HCT116 (cell line): ENCODE data around the gene PPP2R2D. TPM values are rescaled to one million over a fixed set of nuclear protein-coding genes. Genes with fewer than 3 reads are reported as not detected.

Experiments used
- ATAC-seq: fragments of 200-7000 bp; cut with Tn5 transposase; 2 replicates; pipeline ENCODE4 v1.9.1; 2020; ENCODE audit warnings: mild to moderate bottlenecking, moderate library complexity
- BruUV-seq: library from RNA; stranded (reverse); fragments of 400-500 nt; replicated peaks from 2 replicates; lab custom pipeline; 2021; lab: Mats Ljungman, UMichigan
- CTCF ChIA-PET: fragments of 300-600 bp; sonication (Branson Sonifier 250); formaldehyde crosslinking; loops from one replicate; lab custom pipeline; 2021; ENCODE audit warnings: antibody characterized with exemption; lab: Charles Lee
- POLR2A ChIA-PET: fragments of 300-600, 350-600 bp; sonication (Branson Sonifier 250); formaldehyde crosslinking; loops from one replicate; lab custom pipeline; 2021; ENCODE audit warnings: antibody characterized with exemption; lab: Charles Lee
- RAD21 ChIA-PET, 2 experiments: fragments of 300-600 bp; sonication (Branson Sonifier 250); formaldehyde crosslinking; loops; one replicate each; lab custom pipeline; 2023; ENCODE audit warnings: low total read pairs in 2 of 2; ENCODE audit not compliant: uncharacterized antibody in 2 of 2, unreplicated experiment in 2 of 2, low non-redundant PET in 1 of 2; lab: Charles Lee
- DNase-seq: peaks from one replicate; pipeline ENCODE4 v3.0.0-alpha.2; 2010; ENCODE audit warnings: low read depth, low spot score
- H2AFZ ChIP-seq: fragments of 200-600 bp; shearing (Covaris generic), sonication (generic); 2 replicates; pipeline ENCODE4 v1.6.1; 2017; ENCODE audit warnings: low read depth, mixed run types, mixed read lengths, antibody characterized with exemption, low read length; ENCODE audit not compliant: poor library complexity, severe bottlenecking
- H3K27ac ChIP-seq: 2 replicates; pipeline ENCODE4 v1.5.1; 2012; ENCODE audit warnings: low read depth, low read length
- H3K27me3 ChIP-seq: fragments of 200-600 bp; sonication (generic); 2 replicates; pipeline ENCODE4 v1.6.1; 2016; ENCODE audit warnings: mixed run types, low read length, mixed read lengths; ENCODE audit not compliant: insufficient read depth
- H3K36me3 ChIP-seq, 2 experiments: fragments of 200-500 bp in 1 of 2; fragments of 200-600 bp in 1 of 2; sonication (Bioruptor generic) in 1 of 2; sonication (generic) in 1 of 2; 2 replicates each; pipeline versions ENCODE4 v1.5.1 to v1.6.1; 2014 to 2016; ENCODE audit warnings: low read length in 2 of 2, inconsistent platforms in 1 of 2, mixed read lengths in 1 of 2, mixed run types in 1 of 2; ENCODE audit not compliant: insufficient read depth in 2 of 2, control insufficient read depth in 1 of 2
- H3K4me1 ChIP-seq, 2 experiments: fragments of 200-600 bp in 1 of 2; sonication (generic) in 1 of 2; 2 replicates each; pipeline versions ENCODE4 v1.5.1 to v1.6.1; 2012 to 2017; ENCODE audit warnings: low read length in 2 of 2, inconsistent platforms in 1 of 2, mild to moderate bottlenecking in 1 of 2, mixed read lengths in 1 of 2, mixed run types in 1 of 2, moderate library complexity in 1 of 2; ENCODE audit not compliant: insufficient read depth in 2 of 2, control insufficient read depth in 1 of 2
- H3K4me2 ChIP-seq: fragments of 200-600 bp; sonication (generic); 2 replicates; pipeline ENCODE4 v1.6.1; 2017; ENCODE audit warnings: mixed run types, low read length, mixed read lengths
- H3K4me3 ChIP-seq, 2 experiments: fragments of 200-600 bp in 1 of 2; sonication (generic) in 1 of 2; replicated peaks in 1 of 2; 2 replicates each; pipeline ENCODE4 v1.5.1; 2011 to 2016; ENCODE audit warnings: low read length in 2 of 2, control low read depth in 1 of 2, low read depth in 1 of 2, mild to moderate bottlenecking in 1 of 2, mixed read lengths in 1 of 2, mixed run types in 1 of 2
- H3K79me2 ChIP-seq: fragments of 200-600 bp; sonication (generic); 2 replicates; pipeline ENCODE4 v1.6.1; 2017; ENCODE audit warnings: mild to moderate bottlenecking, mixed run types, low read length, moderate library complexity, mixed read lengths; ENCODE audit not compliant: insufficient read depth
- H3K9ac ChIP-seq: fragments of 200-600 bp; sonication (generic); 2 replicates; pipeline ENCODE4 v1.6.1; 2016; ENCODE audit warnings: low read length, mixed read lengths
- H3K9me2 ChIP-seq: fragments of 200-600 bp; sonication (generic), shearing (Covaris generic); 2 replicates; pipeline ENCODE4 v1.6.1; 2017; ENCODE audit warnings: mixed run types, mild to moderate bottlenecking, moderate library complexity; ENCODE audit not compliant: insufficient read depth
- H3K9me3 ChIP-seq, 2 experiments: fragments of 200-500 bp in 1 of 2; fragments of 200-600 bp in 1 of 2; sonication (Bioruptor generic) in 1 of 2; sonication (generic) in 1 of 2; 2 replicates each; pipeline ENCODE4 v1.6.1; 2014 to 2017; ENCODE audit warnings: low read length in 2 of 2, mixed read lengths in 2 of 2, inconsistent platforms in 1 of 2, low read depth in 1 of 2, mild to moderate bottlenecking in 1 of 2, mixed run types in 1 of 2, moderate library complexity in 1 of 2; ENCODE audit not compliant: control insufficient read depth in 1 of 2, insufficient read depth in 1 of 2
- H4K20me1 ChIP-seq: fragments of 200-600 bp; sonication (generic), shearing (Covaris generic); 2 replicates; pipeline ENCODE4 v1.6.1; 2017; ENCODE audit warnings: mixed run types, mild to moderate bottlenecking, moderate library complexity; ENCODE audit not compliant: insufficient read depth
- CBX3 ChIP-seq: IDR thresholded peaks from 2 replicates; pipeline ENCODE4 v1.6.1; 2012; ENCODE audit warnings: low read depth
- CEBPB ChIP-seq: IDR thresholded peaks from 2 replicates; pipeline ENCODE4 v1.6.1; 2012; ENCODE audit warnings: low read depth
- CTCF ChIP-seq, 3 experiments: fragments of 200-600 bp in 1 of 3; sonication (generic) in 1 of 3; IDR thresholded peaks in 2 of 3; conservative IDR thresholded peaks in 1 of 3; 2 replicates each; pipeline ENCODE4 v1.5.1; 2012 to 2017; ENCODE audit warnings: low read depth in 2 of 3, low read length in 2 of 3, antibody characterized with exemption in 1 of 3, borderline replicate concordance in 1 of 3, control low read depth in 1 of 3, mild to moderate bottlenecking in 1 of 3, mixed read lengths in 1 of 3, mixed run types in 1 of 3, moderate library complexity in 1 of 3; ENCODE audit not compliant: insufficient read depth in 1 of 3
- ELF1 ChIP-seq: IDR thresholded peaks from 2 replicates; pipeline ENCODE4 v1.6.1; 2012; ENCODE audit warnings: low read depth, borderline replicate concordance
- EZH2 ChIP-seq: fragments of 200-600 bp; sonication (generic); IDR thresholded peaks from 2 replicates; pipeline ENCODE4 v1.6.1; 2017; ENCODE audit warnings: antibody characterized with exemption, mixed run types
- EZH2phosphoT487 ChIP-seq: fragments of 200-600 bp; IDR thresholded peaks from 2 replicates; pipeline ENCODE4 v1.6.1; 2018; ENCODE audit warnings: antibody characterized with exemption, borderline replicate concordance
- MAX ChIP-seq: IDR thresholded peaks from 2 replicates; pipeline ENCODE4 v1.6.1; 2012
- POLR2A ChIP-seq: IDR thresholded peaks from 2 replicates; pipeline ENCODE4 v1.7.0; 2011; ENCODE audit warnings: borderline replicate concordance; ENCODE audit not compliant: insufficient read depth, insufficient read length; ENCODE audit errors: extremely low read depth
- POLR2AphosphoS5 ChIP-seq: IDR thresholded peaks from 2 replicates; pipeline ENCODE4 v1.6.1; 2011; ENCODE audit warnings: mild to moderate bottlenecking, low read depth, low read length, moderate library complexity
- RAD21 ChIP-seq: IDR thresholded peaks from 2 replicates; pipeline ENCODE4 v1.6.1; 2012; ENCODE audit warnings: low read depth, mild to moderate bottlenecking
- REST ChIP-seq: IDR thresholded peaks from 2 replicates; pipeline ENCODE4 v1.6.1; 2012; ENCODE audit warnings: low read depth
- SIN3A ChIP-seq: IDR thresholded peaks from 2 replicates; pipeline ENCODE4 v1.6.1; 2012; ENCODE audit warnings: low read depth
- SP1 ChIP-seq: IDR thresholded peaks from 2 replicates; pipeline ENCODE4 v1.6.1; 2012; ENCODE audit warnings: low read depth
- SRF ChIP-seq: IDR thresholded peaks from 2 replicates; pipeline ENCODE4 v1.6.1; 2012; ENCODE audit warnings: low read depth
- ZNF274 ChIP-seq: fragments of 200-500 bp; sonication (Bioruptor generic); IDR thresholded peaks from 2 replicates; pipeline ENCODE4 v1.6.1; 2014; ENCODE audit warnings: mild to moderate bottlenecking, low read depth, low read length, inconsistent platforms
- intact Hi-C: fragments of 100-400 bp; cut with micrococcal nuclease; formaldehyde crosslinking; loops from 2 replicates; pipeline ENCODE4 v1.10.0; 2022
- total RNA-seq: library from RNA; stranded (reverse); gene quantifications from one replicate; pipeline ENCODE4 v1.2.1, GENCODE V29; 2021; ENCODE audit not compliant: unreplicated experiment

Gene PPP2R2D
- total RNA-seq, 1 experiment from 2014 or later, result 18.1 TPM

GRCh38 chr10:131936736-131937135 is 35.9 kb downstream of the PPP2R2D start:
- H3K9me2 ChIP-seq, result no peaks in the 10 kb centered on the region
- H3K9me3 ChIP-seq, result no peaks in the 10 kb centered on the region
- H3K36me3 ChIP-seq, result no peaks in the 10 kb centered on the region; a peak in 1 of 4 replicates
- no peaks in the 10 kb centered on the region for H3K4me1 ChIP-seq
- no peak overlapping the region for H2AFZ ChIP-seq
- no TSS peak for BruUV-seq
- no peaks in the 10 kb centered on the region for H4K20me1 ChIP-seq
- ChIA-PET POLR2A (no interaction called here), CTCF (no interaction called here), RAD21 (no interaction called here)
- TF ChIP-seq EZH2phosphoT487, result no peak
- TF ChIP-seq RAD21, result no peak
- TF ChIP-seq POLR2AphosphoS5, result no peak
- TF ChIP-seq ZNF274, result no peak
- no peak for TF ChIP-seq CBX3
- TF ChIP-seq SIN3A, result no peak
- no peak for TF ChIP-seq SP1
- TF ChIP-seq ELF1, result no peak
- TF ChIP-seq CEBPB, result no peak
- TF ChIP-seq POLR2A, result no peak
- no peak for TF ChIP-seq SRF
- TF ChIP-seq MAX, result no peak
- TF ChIP-seq EZH2, result no peak
- TF ChIP-seq CTCF (IDR thresholded peaks at IDR 0.05 in 2 of 3, conservative IDR thresholded peaks at IDR 0.05 in 1 of 3; ENCODE audit: borderline replicate concordance in 1 of 3, insufficient read depth in 1 of 3, low read depth in 2 of 3, low read length in 2 of 3), result no peak
- TF ChIP-seq REST, result no peak
- H3K4me3 ChIP-seq, result no peak overlapping the region
- no peak overlapping the region for H3K9ac ChIP-seq
- DNase-seq (no peak), ATAC-seq (no peak)
- H3K79me2 ChIP-seq, result peaks cover 38% of the 10 kb centered on the region
- no peaks in the 10 kb centered on the region for H3K27me3 ChIP-seq
- no peak overlapping the region for H3K4me2 ChIP-seq
- no peak overlapping the region for H3K27ac ChIP-seq
- intact Hi-C loops, result no loop called here
